HG03439 (cell line): ENCODE data around the gene PRM2.
"Not testable (repeated sequence)": the region's sequence is repeated elsewhere in the genome, so short reads cannot be mapped to it uniquely, and the experiment has no call there.

Experiments
- ATAC-seq: cut with Tn5 transposase; IDR thresholded peaks from one replicate; pipeline ENCODE4 v1.9.1; 2021; ENCODE audit warnings: mild to moderate bottlenecking, moderate library complexity; ENCODE audit not compliant: unreplicated experiment

Gene PRM2

DNA sequence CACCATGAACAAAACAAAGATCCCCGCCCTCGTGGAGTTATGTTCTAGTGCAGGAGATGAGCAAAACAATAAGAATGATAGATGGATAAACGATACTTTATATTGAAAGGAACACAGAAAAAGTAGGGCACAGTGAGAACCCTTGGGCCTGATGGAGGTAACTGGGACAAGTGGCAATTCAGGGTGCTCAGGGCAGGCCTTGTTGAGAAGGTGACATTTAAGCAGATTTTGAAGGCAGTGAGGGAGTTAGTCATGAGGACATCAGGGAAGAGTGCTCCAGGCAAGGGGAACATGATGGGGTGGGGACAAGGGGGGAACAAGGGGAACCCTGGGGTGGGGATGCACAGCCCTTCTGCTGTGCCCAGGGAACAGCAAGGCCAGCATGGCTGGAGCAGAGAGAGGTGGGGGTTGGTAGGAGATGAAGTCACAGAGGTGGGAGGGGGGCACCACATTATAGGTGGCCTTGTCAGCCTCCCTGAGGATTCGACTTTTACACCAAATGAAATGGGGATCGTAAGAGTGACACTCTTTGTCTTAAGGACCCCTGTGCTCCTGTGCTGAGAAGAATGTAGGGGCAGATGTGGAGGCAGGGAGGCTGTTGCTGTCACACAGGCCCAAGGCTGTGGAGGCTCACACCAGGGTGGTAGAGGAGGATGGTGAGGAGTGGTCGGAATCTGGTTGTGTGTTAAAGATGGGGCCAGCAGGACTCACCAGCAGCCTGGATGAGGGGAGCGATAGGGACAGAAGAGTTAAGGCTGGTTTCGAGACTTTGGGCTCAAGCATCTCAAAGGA, 14.0 kb upstream of the PRM2 start:
- no peak for ATAC-seq

DNA sequence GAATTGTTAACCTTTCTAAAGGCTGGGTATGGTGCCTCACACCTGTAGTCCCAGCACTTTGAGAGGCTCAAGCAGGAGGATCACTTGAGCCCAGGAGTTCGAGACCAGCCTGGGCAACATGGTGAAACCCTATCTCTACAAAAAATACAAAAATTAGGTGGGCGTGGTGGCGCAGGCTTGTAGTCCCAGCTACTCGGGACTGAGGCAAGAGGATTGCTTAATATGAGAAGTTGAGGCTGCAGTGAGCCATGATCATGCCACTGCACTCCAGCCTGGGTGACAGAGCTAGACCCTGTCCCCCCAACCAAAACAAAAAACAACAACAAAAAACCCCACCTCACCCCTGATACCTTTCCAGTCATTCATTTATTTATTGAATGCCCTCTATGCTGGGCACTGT, 13.4 kb upstream of the PRM2 start:
- ATAC-seq = not testable (repeated sequence)

DNA sequence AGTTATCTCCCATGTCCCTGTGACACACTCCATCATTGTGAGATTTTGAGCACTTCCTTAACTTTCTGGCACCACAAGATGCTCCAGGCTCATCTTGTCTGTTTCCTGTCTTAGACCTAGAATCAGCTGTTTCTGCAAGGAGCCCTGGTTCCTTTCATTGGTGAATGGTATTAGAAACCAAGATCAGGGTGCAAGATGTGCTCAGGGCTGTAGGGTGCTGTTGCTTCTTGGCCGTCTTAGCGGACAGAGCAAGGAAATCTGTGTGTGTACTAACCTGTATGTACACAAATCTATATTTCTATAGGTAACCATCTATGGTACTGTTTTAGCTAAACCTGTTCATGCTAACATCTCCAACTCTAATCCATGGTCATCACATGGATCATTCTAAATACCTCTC, 12.9 kb upstream of the PRM2 start:
- no peak for ATAC-seq

DNA sequence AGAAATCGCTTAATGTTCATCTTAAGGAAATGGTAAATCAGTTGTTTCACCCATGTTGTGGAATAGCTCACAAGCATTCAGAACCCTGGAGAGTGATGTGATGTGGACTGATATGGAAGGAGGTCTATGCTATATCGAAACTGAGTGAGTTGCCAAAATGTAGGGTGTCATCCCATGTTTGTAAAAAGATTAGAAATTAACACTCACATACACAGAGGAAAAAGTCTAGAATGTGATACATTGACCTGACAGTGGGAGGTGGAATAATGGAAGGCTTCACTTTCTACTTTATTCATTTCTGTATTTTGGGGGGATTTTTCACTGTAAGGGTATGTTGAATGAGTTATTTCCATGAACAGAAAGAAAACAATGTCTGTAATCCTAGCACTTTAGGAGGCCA, 9.6 kb upstream of the PRM2 start:
- no peak for ATAC-seq

DNA sequence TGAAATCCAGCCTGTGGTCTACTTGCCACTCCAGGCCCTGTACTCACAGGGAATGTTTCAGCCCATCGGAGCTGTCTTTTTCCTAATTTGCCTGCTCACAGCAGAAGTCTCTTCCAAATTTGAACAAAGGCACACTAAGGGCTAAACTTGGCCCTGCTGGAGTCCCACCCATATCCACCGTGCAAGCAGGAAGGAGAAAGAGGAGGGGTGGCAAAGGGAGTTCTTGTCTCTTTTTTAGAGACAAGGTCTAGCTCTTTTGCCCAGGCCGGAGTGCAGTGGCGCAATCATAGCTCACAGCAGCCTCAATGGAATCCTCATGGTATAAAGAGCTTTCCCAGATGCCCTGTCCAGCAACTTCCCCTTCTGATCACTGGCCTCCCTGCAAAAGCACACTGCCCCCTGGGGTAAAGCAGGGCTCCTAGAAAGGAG, 7.6 kb upstream of the PRM2 start:
- no peak for ATAC-seq

DNA sequence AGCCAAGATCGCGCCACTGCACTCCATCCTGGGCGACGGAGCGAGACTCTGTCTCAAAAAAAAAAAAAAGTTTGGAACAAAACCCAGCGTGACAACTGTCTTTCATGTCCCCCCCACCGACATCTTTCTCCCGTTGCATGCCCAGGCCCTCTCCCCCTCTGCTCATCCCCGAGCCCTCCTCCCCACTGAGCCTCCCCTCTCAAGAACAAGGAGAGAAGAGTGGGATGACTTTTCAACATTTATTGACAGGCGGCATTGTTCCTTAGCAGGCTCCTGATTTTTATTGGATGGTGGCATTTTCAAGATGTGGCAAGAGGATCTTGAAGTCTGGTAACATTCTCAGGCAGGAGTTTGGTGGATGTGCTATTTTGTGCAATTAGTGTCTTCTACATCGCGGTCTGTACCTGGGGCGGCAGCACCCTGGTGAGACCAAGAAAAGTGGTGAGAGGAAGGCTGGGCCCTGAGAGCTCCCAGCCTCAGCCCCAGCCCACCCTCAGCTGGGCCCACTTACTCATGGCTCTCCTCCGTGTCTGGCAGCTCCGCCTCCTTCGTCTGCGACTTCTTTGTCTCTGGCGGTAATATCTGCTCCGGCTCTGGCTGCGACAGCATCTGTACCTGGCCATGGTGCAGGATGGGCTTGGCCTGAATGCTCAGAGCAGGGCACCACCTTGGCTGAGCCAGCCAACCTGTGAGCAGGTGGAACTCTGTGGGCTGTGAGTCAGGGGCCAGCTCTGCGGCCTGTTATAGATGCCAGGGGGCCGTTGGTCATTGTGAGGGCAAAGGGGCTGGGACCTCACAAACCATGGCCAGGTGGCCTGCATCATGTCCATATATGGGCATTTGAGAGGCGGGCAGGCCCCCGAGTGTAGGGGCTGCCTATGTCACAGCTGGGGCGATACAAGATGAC, 4.6 kb upstream of the PRM2 start, which contains the start of gene PRM1:
TSS of gene PRM1 (minus strand) at position 715 of the 907 bp plus-strand sequence. CDS start at position 623, 92 bp downstream.
- ATAC-seq = no peak

DNA sequence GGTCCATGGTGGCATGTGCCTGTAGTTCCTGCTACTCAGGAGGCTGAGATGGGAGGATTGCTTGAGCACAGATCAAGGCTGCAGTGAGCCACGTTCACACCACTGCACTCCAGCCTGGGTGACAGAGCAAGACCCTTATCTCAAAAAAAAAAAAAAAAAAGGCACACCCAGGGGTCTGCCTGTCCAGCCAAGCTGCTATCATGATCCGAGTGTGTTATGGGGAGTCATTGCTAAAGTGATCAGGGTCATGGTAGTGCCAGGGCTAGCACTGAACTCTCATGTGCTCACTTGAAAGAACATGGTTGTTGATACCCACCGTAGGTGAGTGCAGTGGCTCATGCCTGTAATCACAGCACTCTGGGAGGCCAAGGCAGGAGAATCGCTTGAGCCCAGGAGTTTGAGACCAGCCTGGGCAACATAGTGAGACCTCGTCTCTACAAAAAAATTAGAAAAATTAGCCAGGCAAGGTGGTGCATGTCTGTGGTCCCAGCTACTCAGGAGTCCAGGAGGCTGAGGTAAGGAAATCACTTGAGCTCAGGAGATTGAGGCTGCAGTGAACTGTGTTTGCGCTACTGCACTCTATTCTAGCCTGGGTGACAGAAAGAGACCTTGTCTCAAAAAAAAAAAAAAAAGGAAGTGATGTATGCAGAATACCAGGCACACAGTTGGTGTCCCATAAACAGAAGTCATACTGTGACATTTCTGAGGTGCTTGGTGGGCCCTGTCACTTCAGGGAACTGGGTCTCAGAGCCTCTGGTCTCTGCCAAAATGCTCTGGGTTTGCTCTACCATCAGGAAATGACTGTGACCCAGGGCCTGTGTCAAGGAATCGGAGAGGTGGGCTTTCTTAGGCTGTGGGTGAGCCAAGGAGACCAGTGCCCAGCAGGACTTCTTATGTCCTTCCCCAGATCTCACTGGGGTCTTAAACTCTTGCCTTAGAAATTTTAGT, 2.7 kb upstream of the PRM2 start:
- no peak for ATAC-seq

DNA sequence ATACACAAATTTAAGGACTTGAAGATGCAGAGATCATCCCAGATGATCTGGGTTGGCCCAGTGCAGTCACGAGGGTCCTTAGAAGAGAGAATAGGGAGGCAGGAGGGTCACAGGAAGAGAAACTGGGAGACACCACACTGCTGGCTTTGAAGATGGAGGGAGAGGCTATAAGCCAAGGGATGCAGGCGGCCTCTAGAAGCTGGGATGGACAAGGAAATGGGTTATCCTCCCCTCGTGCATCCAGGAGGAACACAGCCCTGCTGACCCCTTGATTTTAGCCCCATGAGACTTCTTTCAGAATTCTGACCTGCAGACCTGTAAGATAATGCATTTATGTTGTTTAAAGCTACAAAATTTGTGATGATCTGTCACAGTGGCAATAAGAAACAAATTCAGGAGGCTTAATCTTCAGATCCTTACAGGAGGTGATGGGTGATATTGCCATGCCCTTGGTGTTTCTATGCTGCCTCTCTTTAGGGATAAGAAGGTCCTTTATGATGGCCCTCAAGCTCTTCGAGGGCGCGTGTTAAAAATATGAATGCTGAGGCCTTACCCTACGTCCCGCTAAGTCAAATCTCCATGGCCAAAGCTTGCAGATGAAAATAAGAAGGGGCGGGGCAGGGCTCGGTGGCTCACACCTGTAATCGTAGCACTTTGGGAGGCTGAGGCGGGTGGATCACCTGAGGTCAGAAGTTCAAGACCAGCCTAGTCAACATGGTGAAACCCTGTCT, 1.5 kb upstream of the PRM2 start:
- ATAC-seq = no peak

DNA sequence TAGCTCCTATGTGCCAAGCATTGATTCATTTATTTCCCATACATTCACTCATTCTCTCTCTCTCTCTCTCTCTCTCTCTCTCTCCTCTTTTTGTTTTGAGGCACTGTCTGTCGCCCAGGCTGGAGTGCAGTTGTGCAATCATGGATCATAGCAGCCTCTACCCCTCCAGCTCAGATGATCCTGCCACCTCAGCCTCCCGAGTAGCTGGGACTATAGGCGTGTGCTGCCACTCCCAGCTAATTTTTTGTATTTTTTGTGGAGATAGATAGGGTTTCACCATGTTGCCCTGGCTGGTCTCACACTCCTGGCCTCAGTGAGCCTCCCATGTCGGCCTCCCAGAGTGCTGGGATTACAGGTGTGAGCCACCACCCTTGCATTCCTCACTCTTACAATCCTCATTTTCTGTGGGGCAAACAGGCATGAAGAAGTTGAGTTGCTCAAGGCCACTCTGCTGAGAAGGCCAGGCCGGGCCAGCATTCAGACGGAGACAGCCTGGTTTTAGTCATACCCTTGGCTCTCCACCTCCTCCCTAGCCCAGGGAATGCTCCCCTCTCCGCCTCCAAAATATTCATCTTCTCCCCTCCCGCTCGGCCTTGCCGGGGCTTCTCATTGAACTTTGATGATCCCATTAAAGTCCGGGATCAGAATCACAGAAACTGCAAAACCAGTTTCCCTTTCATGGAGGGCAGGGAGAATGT, 765 bp upstream of the PRM2 start:
- no peak for ATAC-seq

DNA sequence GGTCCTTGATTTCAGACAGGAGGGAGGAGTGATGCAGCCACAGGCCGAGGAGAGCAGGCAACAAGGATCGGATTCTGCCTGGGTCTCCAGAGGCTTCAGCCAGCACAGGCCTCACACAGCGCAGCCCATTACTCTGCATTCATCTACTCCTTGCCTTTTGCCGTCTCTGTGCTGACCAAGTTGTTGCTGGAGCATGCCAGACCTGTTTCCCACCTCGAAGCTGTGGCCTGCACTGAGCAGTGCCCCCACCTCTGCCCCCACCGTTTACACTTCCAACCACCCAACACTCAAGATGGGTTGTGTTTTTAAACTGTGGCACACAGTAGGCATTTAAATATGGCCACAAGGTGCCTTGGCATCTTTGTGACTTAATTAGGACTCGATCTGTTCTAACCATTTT, 1.3 kb downstream of the PRM2 start:
- ATAC-seq = no peak

DNA sequence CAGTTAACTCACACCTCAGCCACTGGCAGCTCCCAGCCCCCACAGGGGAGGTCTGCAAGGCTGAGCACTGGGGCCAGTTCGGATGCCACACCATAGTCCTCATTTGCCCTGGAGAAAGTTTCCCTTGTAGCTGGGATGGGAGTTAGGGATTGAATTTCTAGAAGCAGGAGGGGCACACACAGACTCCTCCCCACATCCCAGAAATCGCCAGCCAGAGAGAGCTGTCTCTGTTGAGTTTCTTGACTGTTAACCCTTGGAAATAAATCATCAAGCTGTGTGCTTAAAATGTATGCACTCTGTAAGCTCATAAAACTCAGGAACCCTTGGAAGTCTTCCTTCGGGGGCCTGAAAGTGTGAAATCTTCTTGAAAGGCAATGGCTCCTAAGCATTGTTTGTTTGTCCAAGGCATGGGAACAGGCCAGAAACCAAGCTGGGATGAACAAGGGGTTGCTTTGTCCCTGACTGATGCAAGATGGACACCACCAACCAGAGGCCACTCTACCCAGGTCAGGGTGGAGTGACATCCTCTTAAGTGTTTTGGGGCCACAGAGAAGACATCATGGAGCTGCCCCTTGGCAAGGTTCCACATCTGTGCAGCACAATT, 2.5 kb downstream of the PRM2 start:
- no peak for ATAC-seq

DNA sequence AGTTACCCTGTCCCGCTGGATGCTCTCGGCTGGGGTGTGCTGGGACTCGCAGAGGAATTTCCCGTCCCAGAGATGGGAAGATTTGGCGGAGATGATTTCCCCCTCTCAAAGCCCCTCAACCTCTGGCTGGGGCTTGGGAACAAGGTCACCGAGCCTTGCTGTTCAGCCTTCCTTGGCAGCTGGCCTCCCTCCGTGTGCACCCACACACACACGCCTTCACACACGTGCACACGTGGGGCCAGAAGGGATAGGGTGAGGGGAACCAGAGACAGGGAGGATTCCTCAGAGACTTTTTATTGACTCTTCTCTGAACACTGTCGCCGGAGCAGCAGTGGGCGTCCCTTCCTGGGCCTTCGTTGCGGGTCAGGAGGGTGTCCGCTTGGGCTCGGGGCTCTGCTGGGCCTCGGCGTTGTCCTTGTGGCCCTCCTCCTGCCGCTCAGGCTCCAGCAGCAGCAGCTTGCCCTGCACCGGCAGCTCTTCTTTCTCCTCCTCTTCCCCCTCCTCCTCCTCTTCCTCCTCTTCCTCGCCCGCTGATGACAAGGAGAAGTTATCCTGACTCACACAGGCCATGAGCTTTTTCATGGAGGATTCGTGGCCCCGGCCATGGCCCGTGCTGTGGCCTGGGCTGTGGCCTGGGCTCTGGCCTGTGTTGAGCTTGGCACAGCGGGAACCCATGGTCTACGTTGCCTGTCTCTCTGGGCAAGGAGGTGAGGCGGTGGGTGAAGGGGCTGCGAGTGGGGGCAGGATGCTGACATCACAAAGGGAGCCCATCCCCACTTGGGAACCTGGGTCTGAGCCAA, 3.2 kb downstream of the PRM2 start, which contains the start of gene PRM3:
TSS of gene PRM3 (minus strand) at position 709 of the 800 bp plus-strand sequence. CDS start at position 675, 34 bp downstream.
- ATAC-seq = no peak

DNA sequence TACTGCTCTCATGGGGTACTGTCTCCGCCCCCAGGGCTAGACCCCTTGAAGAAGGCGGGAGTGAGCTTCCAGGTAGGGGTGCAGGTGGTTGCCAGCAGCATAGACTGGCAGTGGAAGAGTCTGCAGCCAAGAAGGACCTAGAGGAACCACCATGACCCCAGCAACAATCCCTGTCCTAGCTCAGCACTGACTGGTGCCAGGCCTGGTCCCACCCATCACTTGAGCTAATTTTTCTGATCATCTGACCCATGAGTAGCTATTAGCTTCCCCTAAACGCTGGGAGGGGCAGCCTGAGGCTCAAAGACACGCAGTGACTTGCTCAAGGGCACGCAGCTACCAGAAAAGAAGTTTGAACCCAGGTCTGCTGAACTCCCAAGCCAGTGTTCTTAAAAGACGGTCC, 3.8 kb downstream of the PRM2 start:
- ATAC-seq = no peak

DNA sequence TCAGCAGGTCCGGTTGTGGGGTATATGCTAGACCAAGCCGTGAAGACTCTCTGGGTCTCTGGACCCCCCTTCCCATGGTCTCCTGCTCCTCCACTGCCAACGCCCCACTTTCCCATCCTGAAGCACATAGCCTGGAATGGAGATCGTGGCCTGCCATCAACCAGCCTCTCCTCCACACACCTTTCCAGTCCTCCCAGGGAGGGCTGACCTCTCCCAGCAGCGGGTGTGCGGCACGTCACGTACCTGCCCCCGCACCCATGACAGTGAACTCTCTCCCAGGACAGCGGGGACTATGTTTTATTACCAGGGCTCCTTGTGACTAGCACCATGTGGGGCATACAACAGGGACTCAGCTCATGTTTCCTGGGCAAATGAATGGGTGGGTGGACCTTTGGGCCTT, 4.7 kb downstream of the PRM2 start:
- no peak for ATAC-seq

DNA sequence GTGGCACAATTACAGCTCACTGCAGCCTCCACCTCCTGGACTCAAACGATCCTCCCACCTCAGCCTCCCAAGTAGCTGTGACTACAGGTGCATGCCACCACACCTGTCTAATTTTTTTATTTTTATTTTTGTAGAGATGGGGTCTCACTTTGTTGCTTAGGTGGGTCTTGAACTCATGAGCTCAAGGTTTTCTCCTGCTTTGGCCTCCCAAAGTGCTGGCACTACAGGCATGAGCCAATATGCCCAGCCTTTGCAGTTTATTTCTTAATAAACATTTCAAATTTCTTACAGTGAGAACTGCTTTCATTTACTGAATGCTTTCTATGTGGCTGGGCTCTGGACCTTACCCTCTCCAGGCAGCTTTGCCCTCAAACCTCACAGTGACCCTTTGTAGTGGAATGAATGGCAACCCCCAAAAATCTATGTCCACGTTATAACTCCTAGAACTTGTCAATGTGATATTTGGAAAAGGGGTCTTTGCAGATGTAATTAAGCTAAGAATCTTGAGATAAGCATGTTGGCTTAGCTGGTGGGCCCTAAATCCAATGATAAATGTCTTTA, 5.6 kb downstream of the PRM2 start:
- ATAC-seq = no peak

DNA sequence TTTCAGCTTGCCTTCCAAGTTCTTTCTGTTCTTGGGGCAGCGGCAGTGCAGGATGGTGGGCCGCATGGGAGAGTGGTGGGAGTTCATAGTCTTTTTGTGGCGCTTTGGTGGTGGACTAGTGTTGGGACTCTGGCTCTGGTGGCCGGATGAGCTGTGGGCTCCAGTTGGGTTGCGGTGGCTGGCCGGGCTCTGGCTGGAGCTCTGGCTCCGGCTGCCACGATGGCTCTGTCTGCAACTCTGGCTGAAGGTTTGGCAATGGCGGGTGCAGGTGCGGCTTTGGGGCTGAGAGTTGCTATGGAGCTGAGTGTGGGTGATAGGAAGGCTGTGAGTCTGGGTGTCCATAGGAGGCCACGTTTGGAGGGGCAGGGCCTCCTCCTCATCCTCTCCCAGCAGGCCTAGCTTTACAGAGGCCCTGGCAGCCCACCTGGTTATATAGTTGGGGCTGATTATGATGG, 7.3 kb downstream of the PRM2 start, which contains the start of gene TNP2:
TSS of gene TNP2 (minus strand) at position 405 of the 455 bp plus-strand sequence. CDS start at position 342, 63 bp downstream.
- no peak for ATAC-seq

DNA sequence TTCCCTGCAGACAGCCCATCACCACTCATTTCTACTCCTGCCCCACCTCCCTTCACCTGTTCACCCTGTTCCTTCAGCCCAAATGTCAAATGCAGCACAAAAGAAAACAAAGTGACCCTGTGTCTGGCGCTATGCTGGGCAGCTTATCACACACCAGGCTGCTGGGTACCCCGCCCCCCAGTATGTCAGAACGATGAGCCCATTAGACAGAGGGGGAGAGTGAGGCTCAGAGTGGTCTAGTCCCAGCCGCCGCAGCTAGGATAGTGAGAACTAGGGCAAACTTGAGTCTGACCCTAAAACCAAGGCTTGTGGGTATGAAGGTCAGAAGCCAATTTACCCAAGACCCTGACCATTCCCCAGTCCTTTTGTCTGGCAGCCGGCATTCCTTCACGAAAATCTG, 11.2 kb downstream of the PRM2 start:
- ATAC-seq = no peak
